HL-60 (cell line): Measurements from ENCODE around the gene KLHL3.

Source experiments
- GABPA ChIP-seq: IDR thresholded peaks from 2 replicates; pipeline ENCODE4 v1.6.1; 2012; ENCODE audit warnings: low read depth
- POLR2AphosphoS5 ChIP-seq: IDR thresholded peaks from 2 replicates; pipeline ENCODE4 v1.6.1; 2012; ENCODE audit warnings: low read depth
- TF ChIP-seq, protein P1 (sequence below): IDR thresholded peaks from one replicate; pipeline ENCODE4 v1.5.1; 2011; ENCODE audit warnings: low read length, control low read depth, inconsistent platforms; ENCODE audit not compliant: insufficient read depth
- TF ChIP-seq, protein P2 (sequence below): IDR thresholded peaks from 2 replicates; pipeline ENCODE4 v1.6.1; 2012; ENCODE audit warnings: low read depth; ENCODE audit not compliant: insufficient replicate concordance

DNA sequence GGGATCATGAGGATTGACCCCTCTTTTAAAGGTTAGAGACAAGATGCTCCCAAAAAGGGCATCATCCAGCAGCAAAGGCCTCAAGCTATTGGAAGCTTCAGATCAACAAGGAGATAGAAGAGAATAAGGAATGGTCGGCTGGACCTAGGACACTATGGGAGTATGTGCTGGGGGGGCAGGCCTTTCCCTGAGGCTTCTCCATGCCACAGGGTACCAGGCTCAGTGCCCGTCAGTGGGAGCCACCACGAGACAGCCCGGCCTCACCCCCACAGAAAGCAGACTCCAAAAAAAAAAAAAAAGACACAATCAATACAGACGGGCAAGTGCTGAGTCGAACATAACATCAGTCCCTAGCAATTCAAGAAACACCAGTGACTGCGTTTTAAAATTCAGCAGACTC lies 117.4 kb downstream of the KLHL3 start:
- TF ChIP-seq POLR2AphosphoS5 (no peak), GABPA (no peak)
- TF ChIP-seq, protein P1, sequence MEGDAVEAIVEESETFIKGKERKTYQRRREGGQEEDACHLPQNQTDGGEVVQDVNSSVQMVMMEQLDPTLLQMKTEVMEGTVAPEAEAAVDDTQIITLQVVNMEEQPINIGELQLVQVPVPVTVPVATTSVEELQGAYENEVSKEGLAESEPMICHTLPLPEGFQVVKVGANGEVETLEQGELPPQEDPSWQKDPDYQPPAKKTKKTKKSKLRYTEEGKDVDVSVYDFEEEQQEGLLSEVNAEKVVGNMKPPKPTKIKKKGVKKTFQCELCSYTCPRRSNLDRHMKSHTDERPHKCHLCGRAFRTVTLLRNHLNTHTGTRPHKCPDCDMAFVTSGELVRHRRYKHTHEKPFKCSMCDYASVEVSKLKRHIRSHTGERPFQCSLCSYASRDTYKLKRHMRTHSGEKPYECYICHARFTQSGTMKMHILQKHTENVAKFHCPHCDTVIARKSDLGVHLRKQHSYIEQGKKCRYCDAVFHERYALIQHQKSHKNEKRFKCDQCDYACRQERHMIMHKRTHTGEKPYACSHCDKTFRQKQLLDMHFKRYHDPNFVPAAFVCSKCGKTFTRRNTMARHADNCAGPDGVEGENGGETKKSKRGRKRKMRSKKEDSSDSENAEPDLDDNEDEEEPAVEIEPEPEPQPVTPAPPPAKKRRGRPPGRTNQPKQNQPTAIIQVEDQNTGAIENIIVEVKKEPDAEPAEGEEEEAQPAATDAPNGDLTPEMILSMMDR, result no peak
- TF ChIP-seq, protein P2, sequence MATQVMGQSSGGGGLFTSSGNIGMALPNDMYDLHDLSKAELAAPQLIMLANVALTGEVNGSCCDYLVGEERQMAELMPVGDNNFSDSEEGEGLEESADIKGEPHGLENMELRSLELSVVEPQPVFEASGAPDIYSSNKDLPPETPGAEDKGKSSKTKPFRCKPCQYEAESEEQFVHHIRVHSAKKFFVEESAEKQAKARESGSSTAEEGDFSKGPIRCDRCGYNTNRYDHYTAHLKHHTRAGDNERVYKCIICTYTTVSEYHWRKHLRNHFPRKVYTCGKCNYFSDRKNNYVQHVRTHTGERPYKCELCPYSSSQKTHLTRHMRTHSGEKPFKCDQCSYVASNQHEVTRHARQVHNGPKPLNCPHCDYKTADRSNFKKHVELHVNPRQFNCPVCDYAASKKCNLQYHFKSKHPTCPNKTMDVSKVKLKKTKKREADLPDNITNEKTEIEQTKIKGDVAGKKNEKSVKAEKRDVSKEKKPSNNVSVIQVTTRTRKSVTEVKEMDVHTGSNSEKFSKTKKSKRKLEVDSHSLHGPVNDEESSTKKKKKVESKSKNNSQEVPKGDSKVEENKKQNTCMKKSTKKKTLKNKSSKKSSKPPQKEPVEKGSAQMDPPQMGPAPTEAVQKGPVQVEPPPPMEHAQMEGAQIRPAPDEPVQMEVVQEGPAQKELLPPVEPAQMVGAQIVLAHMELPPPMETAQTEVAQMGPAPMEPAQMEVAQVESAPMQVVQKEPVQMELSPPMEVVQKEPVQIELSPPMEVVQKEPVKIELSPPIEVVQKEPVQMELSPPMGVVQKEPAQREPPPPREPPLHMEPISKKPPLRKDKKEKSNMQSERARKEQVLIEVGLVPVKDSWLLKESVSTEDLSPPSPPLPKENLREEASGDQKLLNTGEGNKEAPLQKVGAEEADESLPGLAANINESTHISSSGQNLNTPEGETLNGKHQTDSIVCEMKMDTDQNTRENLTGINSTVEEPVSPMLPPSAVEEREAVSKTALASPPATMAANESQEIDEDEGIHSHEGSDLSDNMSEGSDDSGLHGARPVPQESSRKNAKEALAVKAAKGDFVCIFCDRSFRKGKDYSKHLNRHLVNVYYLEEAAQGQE, result no peak
